Measurements from ENCODE around the gene ZNF502. TPM values are rescaled to one million over a fixed set of nuclear protein-coding genes. Genes with fewer than 3 reads are reported as not detected.

Gene ZNF502
- total and polyA plus RNA-seq, 2 of the 13 experiments (the other 11 are each of a cell fraction or from before 2014, with no cell fraction given), result not detected

DNA sequence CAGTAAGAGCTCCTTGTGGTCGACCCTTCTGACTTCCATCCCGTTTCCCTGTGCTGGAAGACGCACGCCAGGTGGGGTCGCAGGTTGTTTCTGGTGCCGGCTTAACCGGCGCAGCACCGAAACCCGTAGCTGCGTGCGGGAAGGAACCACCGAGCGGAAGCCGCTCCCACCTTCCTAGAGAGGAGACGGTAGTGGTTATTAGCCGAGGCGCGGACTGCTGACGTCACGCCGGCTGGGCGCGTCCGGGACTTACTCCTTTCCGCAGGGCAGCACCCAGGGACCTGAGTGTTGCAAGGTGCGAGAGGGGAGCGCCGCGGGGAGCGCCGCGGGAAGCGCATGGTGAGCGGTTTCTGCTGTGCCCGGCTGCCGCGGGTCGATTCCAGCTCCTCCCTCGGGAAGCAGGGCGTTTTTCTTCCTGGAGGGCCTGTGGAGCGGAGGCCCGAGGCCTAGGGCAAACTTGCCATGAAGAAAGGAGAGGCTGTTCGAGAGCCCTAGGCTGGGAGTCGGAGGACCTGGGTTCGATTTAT lies 17.0 kb downstream of the ZNF502 start, which contains the start of gene ZNF501 (continued):
- TF ChIP-seq, protein P1, sequence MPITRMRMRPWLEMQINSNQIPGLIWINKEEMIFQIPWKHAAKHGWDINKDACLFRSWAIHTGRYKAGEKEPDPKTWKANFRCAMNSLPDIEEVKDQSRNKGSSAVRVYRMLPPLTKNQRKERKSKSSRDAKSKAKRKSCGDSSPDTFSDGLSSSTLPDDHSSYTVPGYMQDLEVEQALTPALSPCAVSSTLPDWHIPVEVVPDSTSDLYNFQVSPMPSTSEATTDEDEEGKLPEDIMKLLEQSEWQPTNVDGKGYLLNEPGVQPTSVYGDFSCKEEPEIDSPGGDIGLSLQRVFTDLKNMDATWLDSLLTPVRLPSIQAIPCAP (CRISPR knock-in tag; IDR thresholded peaks at IDR 0.05; ENCODE audit: low read depth), result 0 out of 2 replicates have a peak, but pooled peaks have one; percentile 19
- TF ChIP-seq MBNL3 (CRISPR knock-in tag; conservative IDR thresholded peaks at IDR 0.05) (no peak), AHR (CRISPR knock-in tag; IDR thresholded peaks at IDR 0.05) (peak; percentile 94), ZNF567 (CRISPR knock-in tag; IDR thresholded peaks at IDR 0.05; ENCODE audit: borderline replicate concordance) (no peak), AKAP8 (CRISPR knock-in tag; IDR thresholded peaks at IDR 0.05) (no peak), ZNF451 (CRISPR knock-in tag; IDR thresholded peaks at IDR 0.05) (peak; percentile 49; the same call in 1 of the 2 replicates), ZBTB42 (CRISPR knock-in tag; IDR thresholded peaks at IDR 0.05) (no peak), ZNF235 (CRISPR knock-in tag; IDR thresholded peaks at IDR 0.05; ENCODE audit: borderline replicate concordance) (no peak), JDP2 (CRISPR knock-in tag; IDR thresholded peaks at IDR 0.05; ENCODE audit: borderline replicate concordance) (no peak), ESRRA (CRISPR knock-in tag; IDR thresholded peaks at IDR 0.05; ENCODE audit: low read depth) (0 out of 2 replicates have a peak, but pooled peaks have one; percentile 42), NKX3-1 (CRISPR knock-in tag; IDR thresholded peaks at IDR 0.05) (peak; percentile 17; the same call in 1 of the 2 replicates), ZNF253 (CRISPR knock-in tag; IDR thresholded peaks at IDR 0.05; ENCODE audit: borderline replicate concordance) (0 out of 2 replicates have a peak, but pooled peaks have one; percentile 73)
- TF ChIP-seq, protein P2, sequence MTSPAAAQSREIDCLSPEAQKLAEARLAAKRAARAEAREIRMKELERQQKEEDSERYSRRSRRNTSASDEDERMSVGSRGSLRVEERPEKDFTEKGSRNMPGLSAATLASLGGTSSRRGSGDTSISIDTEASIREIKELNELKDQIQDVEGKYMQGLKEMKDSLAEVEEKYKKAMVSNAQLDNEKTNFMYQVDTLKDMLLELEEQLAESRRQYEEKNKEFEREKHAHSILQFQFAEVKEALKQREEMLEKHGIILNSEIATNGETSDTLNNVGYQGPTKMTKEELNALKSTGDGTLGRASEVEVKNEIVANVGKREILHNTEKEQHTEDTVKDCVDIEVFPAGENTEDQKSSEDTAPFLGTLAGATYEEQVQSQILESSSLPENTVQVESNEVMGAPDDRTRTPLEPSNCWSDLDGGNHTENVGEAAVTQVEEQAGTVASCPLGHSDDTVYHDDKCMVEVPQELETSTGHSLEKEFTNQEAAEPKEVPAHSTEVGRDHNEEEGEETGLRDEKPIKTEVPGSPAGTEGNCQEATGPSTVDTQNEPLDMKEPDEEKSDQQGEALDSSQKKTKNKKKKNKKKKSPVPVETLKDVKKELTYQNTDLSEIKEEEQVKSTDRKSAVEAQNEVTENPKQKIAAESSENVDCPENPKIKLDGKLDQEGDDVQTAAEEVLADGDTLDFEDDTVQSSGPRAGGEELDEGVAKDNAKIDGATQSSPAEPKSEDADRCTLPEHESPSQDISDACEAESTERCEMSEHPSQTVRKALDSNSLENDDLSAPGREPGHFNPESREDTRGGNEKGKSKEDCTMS (CRISPR knock-in tag; conservative IDR thresholded peaks at IDR 0.05), result no peak
- TF ChIP-seq, protein P3, sequence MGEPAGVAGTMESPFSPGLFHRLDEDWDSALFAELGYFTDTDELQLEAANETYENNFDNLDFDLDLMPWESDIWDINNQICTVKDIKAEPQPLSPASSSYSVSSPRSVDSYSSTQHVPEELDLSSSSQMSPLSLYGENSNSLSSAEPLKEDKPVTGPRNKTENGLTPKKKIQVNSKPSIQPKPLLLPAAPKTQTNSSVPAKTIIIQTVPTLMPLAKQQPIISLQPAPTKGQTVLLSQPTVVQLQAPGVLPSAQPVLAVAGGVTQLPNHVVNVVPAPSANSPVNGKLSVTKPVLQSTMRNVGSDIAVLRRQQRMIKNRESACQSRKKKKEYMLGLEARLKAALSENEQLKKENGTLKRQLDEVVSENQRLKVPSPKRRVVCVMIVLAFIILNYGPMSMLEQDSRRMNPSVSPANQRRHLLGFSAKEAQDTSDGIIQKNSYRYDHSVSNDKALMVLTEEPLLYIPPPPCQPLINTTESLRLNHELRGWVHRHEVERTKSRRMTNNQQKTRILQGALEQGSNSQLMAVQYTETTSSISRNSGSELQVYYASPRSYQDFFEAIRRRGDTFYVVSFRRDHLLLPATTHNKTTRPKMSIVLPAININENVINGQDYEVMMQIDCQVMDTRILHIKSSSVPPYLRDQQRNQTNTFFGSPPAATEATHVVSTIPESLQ (CRISPR knock-in tag; conservative IDR thresholded peaks at IDR 0.05), result no peak; the same call in 1 of the 2 replicates

All from HepG2 (cell line).